NCI-H226 (cell line): ENCODE data around the gene SFXN5.
"Not testable (repeated sequence)": the region's sequence is repeated elsewhere in the genome, so short reads cannot be mapped to it uniquely, and the experiment has no call there.

ENCODE experiments used
- DNase-seq: peaks from one replicate; pipeline ENCODE4 v3.0.0-alpha.2; 2015

The SFXN5 gene

GRCh38 chr2:72917877-72918553, 153.5 kb downstream of the SFXN5 start:
- DNase-seq = no peak

- peak; percentile 74 for DNase-seq
Measured at GRCh38 chr2:72917138-72917876, 154.2 kb downstream of the SFXN5 start, which contains the start of gene EMX1. TSS of gene EMX1 (plus strand) at chr2:72917519. CDS start at chr2:72917853, 334 bp downstream.

DNA sequence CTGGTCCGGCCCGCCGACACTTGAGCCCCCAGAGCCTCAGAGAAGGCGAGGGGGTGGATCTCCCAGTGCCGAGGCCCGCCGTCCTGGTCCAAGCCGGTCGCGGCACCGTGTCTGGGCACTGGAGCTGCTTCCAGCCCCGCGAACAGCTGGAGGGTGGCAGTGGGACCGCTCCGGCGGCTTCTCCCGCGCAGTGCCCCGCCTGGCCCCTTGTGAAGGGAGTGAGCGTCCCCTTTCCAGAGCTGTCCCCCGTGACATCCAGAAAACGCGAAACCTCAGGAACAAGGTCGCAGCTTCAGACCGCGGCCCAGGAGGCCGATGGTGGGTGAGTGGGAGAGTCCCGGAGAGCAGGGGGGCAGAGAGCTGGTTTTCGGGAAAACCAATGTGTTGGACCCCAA, 154.8 kb downstream of the SFXN5 start:
- no peak for DNase-seq

DNA sequence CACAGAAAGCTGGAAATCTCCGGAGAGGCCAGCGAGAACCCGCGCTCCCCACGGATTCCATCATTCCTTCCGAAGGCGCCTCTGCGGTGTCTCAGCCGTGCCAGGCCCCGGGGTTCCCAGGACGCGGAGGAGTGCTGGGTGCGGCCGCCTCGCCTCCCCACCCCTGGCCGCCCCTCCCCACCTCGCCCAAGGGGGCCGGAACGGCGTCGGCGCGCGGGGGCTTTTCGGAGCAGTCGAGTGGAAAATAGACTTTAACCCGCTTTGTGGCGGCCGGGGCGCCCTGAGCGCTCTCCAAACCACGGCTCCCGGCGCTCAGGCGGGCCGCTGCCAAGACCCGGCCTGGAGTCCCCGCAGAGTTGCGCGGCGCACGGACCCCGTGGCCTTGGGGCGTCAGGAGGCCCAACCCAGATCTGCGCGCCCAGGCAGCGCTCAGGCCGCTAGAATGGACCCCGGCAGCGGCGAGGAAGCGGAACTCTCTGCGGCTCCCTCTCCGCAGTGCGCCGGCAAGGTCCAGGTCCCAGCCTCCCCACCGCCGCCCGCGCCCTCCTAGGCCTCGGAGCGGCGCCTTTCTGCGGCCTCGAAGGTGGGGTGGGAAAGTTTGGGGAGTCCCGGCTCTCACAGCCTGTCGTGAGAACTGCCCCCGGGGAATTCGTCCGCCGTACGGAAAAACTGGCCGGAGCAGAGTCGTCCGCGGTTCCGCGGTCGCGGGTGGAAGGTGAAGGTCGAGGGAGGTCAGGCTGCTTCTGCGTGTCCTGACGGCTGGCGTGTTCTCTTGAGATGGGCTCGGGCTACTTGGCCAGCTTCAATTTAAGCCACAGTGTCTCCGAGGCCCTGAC, 155.4 kb downstream of the SFXN5 start:
- peak; percentile 77 for DNase-seq

- no peak for DNase-seq
Measured at GRCh38 chr2:72915320-72915906, 156.1 kb downstream of the SFXN5 start.

- no peak for DNase-seq
Measured at GRCh38 chr2:72914589-72915319, 156.8 kb downstream of the SFXN5 start.

DNA sequence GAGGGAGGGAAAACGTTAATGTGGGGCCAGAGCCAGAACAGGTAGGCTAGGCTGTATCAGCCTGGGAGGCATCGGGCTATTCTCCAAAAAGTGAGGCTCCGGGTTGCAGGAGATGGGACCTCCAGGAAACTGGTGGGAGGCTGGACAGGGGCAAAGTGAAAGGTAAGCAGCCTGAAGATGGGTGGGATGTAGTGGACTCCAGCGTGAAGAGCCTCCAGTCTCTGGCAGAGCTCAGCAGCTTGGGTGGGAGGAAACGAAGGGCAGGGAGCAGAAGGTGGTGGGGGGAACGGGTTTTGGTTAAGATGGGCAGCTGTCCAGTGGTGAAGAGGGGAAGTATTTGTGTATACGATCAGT, 157.3 kb downstream of the SFXN5 start:
- DNase-seq = no peak

DNA sequence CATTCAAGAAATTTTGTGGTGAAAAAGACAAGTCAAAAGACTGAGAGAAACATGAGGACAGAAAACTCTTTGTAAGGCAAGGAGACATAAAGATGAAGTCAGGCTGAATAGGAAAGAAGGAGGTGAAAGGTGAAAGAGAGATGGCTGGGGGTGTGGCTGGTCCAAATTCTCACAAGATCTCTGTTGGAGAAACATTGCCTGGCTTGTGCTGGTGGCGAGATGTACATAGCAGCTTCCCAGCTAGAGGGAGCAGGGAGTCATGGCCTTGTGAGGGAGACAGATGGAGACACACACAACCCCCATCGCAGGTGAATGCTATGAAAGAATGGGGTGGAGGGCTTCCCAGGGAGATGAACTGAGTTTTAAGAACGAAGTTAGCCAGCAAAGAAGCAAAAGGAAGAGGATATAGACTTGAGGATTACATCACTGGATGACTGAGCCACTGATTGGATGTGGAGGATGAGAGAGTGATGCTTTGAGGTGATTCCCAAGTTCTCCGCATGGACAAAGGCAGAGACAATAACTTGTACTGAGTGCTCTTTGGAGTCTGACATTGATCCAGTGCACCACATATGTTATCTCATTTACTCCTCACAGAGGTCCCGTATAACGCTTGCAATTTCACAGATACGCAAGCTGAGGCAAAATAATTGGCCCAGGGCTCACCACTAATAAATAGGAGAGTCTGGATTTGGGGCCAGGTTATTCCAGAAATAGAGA, 157.9 kb downstream of the SFXN5 start:
- peak; percentile 24 for DNase-seq

GRCh38 chr2:72911256-72911655, 160.3 kb downstream of the SFXN5 start:
- no peak for DNase-seq

- no peak for DNase-seq
Measured at GRCh38 chr2:72908741-72909140, 162.8 kb downstream of the SFXN5 start.

GRCh38 chr2:72907369-72907768, 164.1 kb downstream of the SFXN5 start:
- not testable (repeated sequence) for DNase-seq

- DNase-seq = no peak
Measured at GRCh38 chr2:72901426-72901825, 170.1 kb downstream of the SFXN5 start.

DNA sequence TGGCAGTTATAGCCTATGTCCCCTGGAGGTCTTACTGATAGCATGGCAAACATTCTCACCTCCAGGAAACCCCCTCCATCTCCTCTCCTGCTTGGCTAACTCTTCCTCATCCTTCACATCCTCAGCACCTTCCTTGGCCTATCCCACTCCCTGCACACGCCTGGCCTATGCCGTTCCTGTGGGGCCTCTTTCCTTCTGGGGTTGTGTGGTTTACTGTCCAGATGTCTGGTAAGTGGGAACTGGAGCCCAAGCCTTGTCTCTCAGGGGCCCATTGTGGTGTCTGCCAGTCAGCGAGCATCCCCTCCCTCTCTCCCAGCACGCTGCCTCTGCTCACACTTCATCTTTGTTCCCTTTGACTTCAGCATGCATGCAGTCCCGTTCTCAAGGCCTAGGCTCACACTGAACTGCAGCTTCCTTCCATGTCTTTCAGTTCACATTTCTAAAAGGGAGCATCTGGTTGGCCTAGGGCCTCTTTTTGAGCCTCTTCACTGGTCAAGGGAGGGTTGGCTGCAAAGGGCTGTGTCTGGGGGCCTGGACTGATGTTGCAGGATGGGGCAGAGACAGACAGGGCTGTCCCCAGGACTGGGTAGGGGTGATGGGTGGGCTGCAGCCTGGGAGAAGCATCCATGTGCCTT, 171.2 kb downstream of the SFXN5 start:
- DNase-seq = no peak

DNA sequence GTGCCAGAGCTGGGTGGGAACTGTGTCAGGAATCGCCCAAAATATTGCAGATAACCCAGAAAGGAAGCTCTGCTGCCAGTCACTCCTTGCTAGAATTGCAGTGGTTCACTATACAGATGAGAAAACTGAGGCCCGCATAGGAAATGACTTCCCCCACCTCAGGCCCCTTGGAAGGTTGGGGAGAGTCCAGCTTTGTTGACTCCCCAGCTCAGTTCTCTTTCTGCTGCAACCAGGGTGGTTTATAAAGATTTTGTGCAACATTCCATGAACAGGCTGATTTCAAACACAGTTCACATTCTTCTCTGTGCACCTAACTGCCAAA, 173.0 kb downstream of the SFXN5 start:
- DNase-seq = no peak

DNA sequence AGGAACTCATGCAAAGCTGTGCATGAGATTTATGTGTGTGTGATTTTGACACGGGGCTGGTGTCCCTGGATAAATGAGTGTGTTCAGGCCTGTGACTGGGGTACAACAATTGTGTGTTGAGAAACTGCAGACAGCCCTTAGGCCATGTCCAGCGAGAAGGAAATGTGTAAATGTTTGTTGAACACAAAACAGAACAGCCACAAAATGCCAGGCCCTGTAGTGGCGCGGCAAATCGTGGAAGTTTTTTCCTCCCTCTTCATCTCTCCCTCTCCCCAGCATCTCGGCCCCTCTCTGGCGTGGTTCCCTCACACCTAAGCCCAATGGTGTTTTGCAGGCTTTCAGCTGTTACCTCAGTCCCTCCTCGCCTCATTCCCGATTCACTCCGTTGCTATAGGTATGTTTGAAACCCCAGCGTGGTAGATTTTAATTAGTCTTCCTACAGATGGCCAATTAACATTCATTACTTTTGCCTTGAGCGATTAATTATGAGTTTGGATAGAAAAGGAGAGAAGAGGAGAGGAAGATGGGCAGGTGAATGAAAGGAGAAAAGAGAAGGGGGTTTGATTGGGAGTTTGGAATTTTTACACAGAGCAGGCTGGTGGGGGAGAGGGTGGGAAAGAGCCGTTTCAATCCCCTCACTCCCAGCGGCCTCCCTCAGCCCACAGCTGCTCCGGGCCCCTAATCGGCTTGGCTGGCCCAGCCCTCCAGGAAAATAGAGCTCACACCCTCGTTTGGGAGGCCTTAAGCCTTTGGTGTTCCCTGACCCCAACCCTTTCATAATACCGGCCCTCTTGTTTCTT, 173.5 kb downstream of the SFXN5 start:
- no peak for DNase-seq

DNA sequence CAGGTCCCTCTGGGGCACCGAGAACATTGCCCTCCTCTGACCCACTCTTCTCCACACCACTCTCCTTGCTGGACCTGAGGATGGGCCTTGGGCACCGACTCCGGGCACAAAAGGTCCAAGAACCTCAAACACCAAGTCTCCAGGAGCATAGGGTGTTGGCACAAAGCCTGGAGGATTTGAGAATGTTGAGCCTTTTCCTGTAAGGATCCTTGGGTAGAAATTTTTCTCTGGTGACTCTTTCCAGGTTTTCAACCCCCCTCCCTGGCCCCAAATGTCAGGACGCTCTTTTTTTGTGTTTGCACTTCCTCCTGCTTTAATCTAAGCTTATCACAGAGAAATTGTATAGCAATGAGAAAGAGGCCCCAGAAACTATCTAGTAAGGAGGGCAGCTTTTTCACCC, 175.1 kb downstream of the SFXN5 start:
- peak; percentile 76 for DNase-seq

GRCh38 chr2:72895759-72896281, 175.7 kb downstream of the SFXN5 start:
- peak; percentile 88 for DNase-seq

- DNase-seq = no peak
Measured at GRCh38 chr2:72895154-72895553, 176.4 kb downstream of the SFXN5 start.

- no peak for DNase-seq
Measured at GRCh38 chr2:72894514-72894913, 177.0 kb downstream of the SFXN5 start.

- DNase-seq = peak; percentile 45
Measured at GRCh38 chr2:72893594-72894319, 177.8 kb downstream of the SFXN5 start.
